H1 (cell line): Measurements from ENCODE around the gene MIPOL1. TPM values are rescaled to one million over a fixed set of nuclear protein-coding genes. Genes with fewer than 3 reads are reported as not detected.

ENCODE experiments used
- CTCF ChIA-PET: fragments of 300-600 bp; sonication (Branson Sonifier 250); formaldehyde crosslinking; loops from one replicate; lab custom pipeline; 2021; ENCODE audit not compliant: partially characterized antibody; lab: Charles Lee
- POLR2A ChIA-PET: fragments of 300-600 bp; sonication (Branson Sonifier 250); formaldehyde crosslinking; loops from one replicate; lab custom pipeline; 2021; ENCODE audit warnings: inconsistent platforms; ENCODE audit not compliant: partially characterized antibody; lab: Charles Lee
- DNase-seq, 2 experiments: peaks; one replicate each; pipeline versions ENCODE4 v3.0.0 to v3.0.0-alpha.2; 2010 to 2022; ENCODE audit warnings: low spot score in 2 of 2, low read depth in 1 of 2, mixed read lengths in 1 of 2
- FAIRE-seq: peaks from 2 replicates; lab custom pipeline; 2011; peaks lifted over from hg19 to GRCh38; lab: Jason Lieb, UNC
- H2AFZ ChIP-seq: 2 replicates; pipeline ENCODE4 v1.8.1; 2012; ENCODE audit warnings: low read length, inconsistent platforms
- H2AK5ac ChIP-seq: 2 replicates; pipeline ENCODE4 v1.6.1; 2013; ENCODE audit warnings: low read depth, low read length
- H2BK120ac ChIP-seq: replicated peaks from 2 replicates; pipeline ENCODE3; 2013; ENCODE audit warnings: low read depth, low read length, inconsistent platforms
- H2BK12ac ChIP-seq: 2 replicates; pipeline ENCODE4 v1.6.1; 2013; ENCODE audit warnings: low read depth, low read length
- H2BK15ac ChIP-seq: 2 replicates; pipeline ENCODE4 v1.6.1; 2013; ENCODE audit warnings: low read length
- H2BK20ac ChIP-seq: 2 replicates; pipeline ENCODE4 v1.6.1; 2013; ENCODE audit warnings: low read length
- H2BK5ac ChIP-seq: 2 replicates; pipeline ENCODE4 v1.6.1; 2013; ENCODE audit warnings: low read depth, low read length
- H3K14ac ChIP-seq: 2 replicates; pipeline ENCODE4 v1.6.1; 2013; ENCODE audit warnings: inconsistent platforms; ENCODE audit not compliant: insufficient read length
- H3K18ac ChIP-seq: 2 replicates; pipeline ENCODE4 v1.6.1; 2013; ENCODE audit warnings: low read length; ENCODE audit errors: extremely low read depth
- H3K23ac ChIP-seq: 2 replicates; pipeline ENCODE4 v1.6.1; 2013; ENCODE audit warnings: inconsistent platforms; ENCODE audit not compliant: insufficient read length
- H3K23me2 ChIP-seq: 2 replicates; pipeline ENCODE4 v1.6.1; 2013; ENCODE audit warnings: low read depth, low read length
- H3K27ac ChIP-seq: 2 replicates; pipeline ENCODE4 v1.6.1; 2011; ENCODE audit warnings: low read depth, low read length, inconsistent platforms
- H3K27me3 ChIP-seq, 4 experiments: replicated peaks in 1 of 4; 1 replicate in 1 of 4; 2 replicates in 3 of 4; pipeline versions ENCODE4 v1.6.1 to v1.8.1; 2011 to 2013; ENCODE audit warnings: low read length in 3 of 4, mild to moderate bottlenecking in 3 of 4, inconsistent platforms in 2 of 4, mixed read lengths in 2 of 4, moderate library complexity in 1 of 4; ENCODE audit not compliant: control insufficient read depth in 3 of 4, insufficient read depth in 3 of 4; ENCODE audit errors: extremely low read depth in 1 of 4
- H3K36me3 ChIP-seq, 4 experiments: 2 replicates each; pipeline versions ENCODE4 v1.6.1 to v1.8.1; 2011 to 2013; ENCODE audit warnings: mild to moderate bottlenecking in 4 of 4, low read length in 3 of 4, moderate library complexity in 2 of 4, control low read depth in 1 of 4, inconsistent platforms in 1 of 4; ENCODE audit not compliant: insufficient read depth in 4 of 4, control insufficient read depth in 2 of 4
- H3K4ac ChIP-seq: replicated peaks from 2 replicates; pipeline ENCODE3; 2013; ENCODE audit warnings: low read length, low read depth, mixed read lengths, inconsistent platforms; ENCODE audit not compliant: insufficient read length
- H3K4me1 ChIP-seq, 4 experiments: replicated peaks in 1 of 4; 1 replicate in 1 of 4; 2 replicates in 3 of 4; pipeline versions ENCODE4 v1.6.1 to v1.8.1; 2011 to 2013; ENCODE audit warnings: low read length in 3 of 4, inconsistent platforms in 2 of 4, mixed read lengths in 1 of 4; ENCODE audit not compliant: insufficient read depth in 4 of 4, control insufficient read depth in 3 of 4
- H3K4me2 ChIP-seq, 2 experiments: 2 replicates each; pipeline versions ENCODE4 v1.6.1 to v1.8.1; 2011 to 2013; ENCODE audit warnings: low read depth in 2 of 2, low read length in 2 of 2, control low read depth in 1 of 2, inconsistent platforms in 1 of 2, mild to moderate bottlenecking in 1 of 2; ENCODE audit not compliant: insufficient read depth in 1 of 2
- H3K4me3 ChIP-seq, 4 experiments: fragments of 200-600, 300-600 bp in 1 of 4; sonication (generic), shearing (Covaris generic), sonication (Bioruptor Twin) in 1 of 4; 2 replicates each; pipeline versions ENCODE4 v1.5.1 to v1.8.1; 2011 to 2016; ENCODE audit warnings: low read length in 4 of 4, low read depth in 3 of 4, control low read depth in 2 of 4, inconsistent platforms in 2 of 4, mild to moderate bottlenecking in 2 of 4, mixed read lengths in 1 of 4, moderate library complexity in 1 of 4; ENCODE audit not compliant: insufficient read depth in 2 of 4; ENCODE audit errors: extremely low read depth in 1 of 4
- H3K56ac ChIP-seq: replicated peaks from 2 replicates; pipeline ENCODE3; 2013; ENCODE audit warnings: low read depth, mild to moderate bottlenecking, mixed read lengths, low read length, inconsistent platforms; ENCODE audit not compliant: insufficient read length
- H3K79me1 ChIP-seq: 2 replicates; pipeline ENCODE4 v1.6.1; 2013; ENCODE audit warnings: low read depth, low read length, control low read depth
- H3K79me2 ChIP-seq, 2 experiments: 2 replicates each; pipeline versions ENCODE4 v1.6.1 to v1.8.1; 2012 to 2013; ENCODE audit warnings: low read length in 2 of 2, mild to moderate bottlenecking in 2 of 2, inconsistent platforms in 1 of 2; ENCODE audit not compliant: insufficient read depth in 2 of 2, control insufficient read depth in 1 of 2
- H3K9ac ChIP-seq, 4 experiments: replicated peaks in 1 of 4; 1 replicate in 1 of 4; 2 replicates in 3 of 4; pipeline versions ENCODE4 v1.6.1 to v1.8.1; 2011 to 2013; ENCODE audit warnings: low read depth in 3 of 4, low read length in 3 of 4, control low read depth in 2 of 4, mild to moderate bottlenecking in 2 of 4, moderate library complexity in 2 of 4, inconsistent platforms in 1 of 4; ENCODE audit errors: extremely low read depth in 1 of 4
- H3K9me3 ChIP-seq, 2 experiments: 2 replicates each; pipeline versions ENCODE4 v1.6.1 to v1.8.1; 2012 to 2013; ENCODE audit warnings: mild to moderate bottlenecking in 2 of 2, moderate library complexity in 2 of 2, control low read depth in 1 of 2, inconsistent platforms in 1 of 2, low read depth in 1 of 2, low read length in 1 of 2, mixed read lengths in 1 of 2; ENCODE audit not compliant: insufficient read depth in 2 of 2
- H4K20me1 ChIP-seq, 2 experiments: replicated peaks in 1 of 2; 2 replicates each; pipeline versions ENCODE3 to v1.8.1; 2011 to 2013; ENCODE audit warnings: inconsistent platforms in 2 of 2, low read length in 2 of 2, mild to moderate bottlenecking in 1 of 2; ENCODE audit not compliant: insufficient read depth in 2 of 2, control insufficient read depth in 1 of 2
- H4K5ac ChIP-seq: 2 replicates; pipeline ENCODE4 v1.6.1; 2013; ENCODE audit warnings: low read length, low read depth, mixed read lengths, inconsistent platforms; ENCODE audit not compliant: insufficient read length
- H4K8ac ChIP-seq: 2 replicates; pipeline ENCODE4 v1.8.0; 2013; ENCODE audit warnings: mild to moderate bottlenecking, moderate library complexity, low read length, inconsistent platforms; ENCODE audit not compliant: insufficient read depth; ENCODE audit errors: extremely low read depth
- H4K91ac ChIP-seq: replicated peaks from 2 replicates; pipeline ENCODE3; 2013; ENCODE audit warnings: low read length, mixed read lengths, inconsistent platforms; ENCODE audit not compliant: insufficient read length
- CHD1 ChIP-seq: IDR thresholded peaks from 2 replicates; pipeline ENCODE4 v1.6.1; 2012; ENCODE audit warnings: low read depth, low read length, improper control_type of control experiment
- CTBP2 ChIP-seq: IDR thresholded peaks from 2 replicates; pipeline ENCODE4 v1.7.0; 2011; ENCODE audit warnings: borderline replicate concordance, mild to moderate bottlenecking, moderate library complexity, mixed read lengths, low read length; ENCODE audit not compliant: insufficient read depth, insufficient read length
- FOSL1 ChIP-seq: IDR thresholded peaks from 2 replicates; pipeline ENCODE4 v1.6.1; 2011; ENCODE audit warnings: mild to moderate bottlenecking, low read depth, low read length, moderate library complexity; ENCODE audit not compliant: insufficient read depth
- HDAC6 ChIP-seq: IDR thresholded peaks from one replicate; pipeline ENCODE4 v1.7.1; 2012; ENCODE audit warnings: low read depth, mild to moderate bottlenecking, inconsistent platforms, low read length, moderate library complexity
- KDM1A ChIP-seq: fragments of 200-600, 300-600 bp; sonication (generic); IDR thresholded peaks from 2 replicates; pipeline ENCODE4 v1.7.1; 2016; ENCODE audit warnings: mild to moderate bottlenecking, low read length, borderline replicate concordance
- RFX5 ChIP-seq: IDR thresholded peaks from 2 replicates; pipeline ENCODE4 v1.6.1; 2011; ENCODE audit warnings: low read depth, low read length, improper control_type of control experiment, borderline replicate concordance
- RNF2 ChIP-seq: fragments of 200-900, 300-1000 bp; sonication (generic); IDR thresholded peaks from 2 replicates; pipeline ENCODE4 v1.7.1; 2016; ENCODE audit warnings: borderline replicate concordance, low read depth, mild to moderate bottlenecking, antibody characterized with exemption, low read length; ENCODE audit not compliant: poor library complexity, severe bottlenecking; ENCODE audit errors: missing control alignments
- SIN3A ChIP-seq, 2 experiments: IDR thresholded peaks in 1 of 2; conservative IDR thresholded peaks in 1 of 2; 2 replicates each; pipeline ENCODE4 v1.6.1; 2011 to 2012; ENCODE audit warnings: low read length in 2 of 2, improper control_type of control experiment in 1 of 2, low read depth in 1 of 2, mild to moderate bottlenecking in 1 of 2
- SRF ChIP-seq: IDR thresholded peaks from 2 replicates; pipeline ENCODE4 v1.6.1; 2011; ENCODE audit warnings: mild to moderate bottlenecking, low read depth, low read length, moderate library complexity
- TAF1 ChIP-seq: IDR thresholded peaks from 2 replicates; pipeline ENCODE4 v1.6.1; 2011; ENCODE audit warnings: mild to moderate bottlenecking, low read depth, low read length
- WGBS, 2 experiments: shearing (Covaris generic) in 1 of 2; methylation state at CpG; one replicate each; pipeline versions ENCODE4 v1.1.6 to v1.1.7; 2013 to 2015; ENCODE audit warnings: low lambda C conversion rate in 2 of 2, mixed read lengths in 2 of 2, inconsistent platforms in 1 of 2, low coverage in 1 of 2, missing lambda C conversion rate in 1 of 2; ENCODE audit not compliant: insufficient replicate concordance in 2 of 2, insufficient coverage in 1 of 2, insufficient read length in 1 of 2; ENCODE audit errors: extremely low coverage in 1 of 2, missing lambda C conversion rate in 1 of 2; 5-methylcytosine and 5-hydroxymethylcytosine counted together
- polyA plus RNA-seq, 7 experiments: library from polyadenylated mRNA; depleted of rRNA in 3 of 7; stranded (reverse) in 5 of 7; unstranded in 2 of 7; fragments of >200 nt in 5 of 7; fragments of 200-250 nt in 2 of 7; gene quantifications; 1 replicate in 5 of 7; 2 replicates in 1 of 7; 4 replicates in 1 of 7; pipeline versions ENCODE4 v1.2.1 to v1.2.3, GENCODE V29; 2011 to 2013; ENCODE audit warnings: missing spikeins in 2 of 7, mixed read lengths in 2 of 7
- total RNA-seq: library from RNA; stranded (reverse); fragmentation: NEBNext Ultra II Directional; extraction: Animal tissue kit (Norgen Biotek cat#: 25700); gene quantifications from 2 replicates; pipeline ENCODE4 v1.2.1, GENCODE V29; 2021
- TF ChIP-seq, protein P1 (sequence below): IDR thresholded peaks from 2 replicates; pipeline ENCODE4 v1.6.1; 2011; ENCODE audit warnings: low read length, improper control_type of control experiment
- TF ChIP-seq, protein P2 (sequence below): IDR thresholded peaks from 2 replicates; pipeline ENCODE4 v1.6.1; 2011; ENCODE audit warnings: low read depth, mild to moderate bottlenecking, low read length; ENCODE audit not compliant: insufficient read depth

The MIPOL1 gene
- total and polyA plus RNA-seq, 2 of the 8 experiments (the other 6 are each of a cell fraction or from before 2014, with no cell fraction given), result 2.8 to 23.9 TPM

DNA sequence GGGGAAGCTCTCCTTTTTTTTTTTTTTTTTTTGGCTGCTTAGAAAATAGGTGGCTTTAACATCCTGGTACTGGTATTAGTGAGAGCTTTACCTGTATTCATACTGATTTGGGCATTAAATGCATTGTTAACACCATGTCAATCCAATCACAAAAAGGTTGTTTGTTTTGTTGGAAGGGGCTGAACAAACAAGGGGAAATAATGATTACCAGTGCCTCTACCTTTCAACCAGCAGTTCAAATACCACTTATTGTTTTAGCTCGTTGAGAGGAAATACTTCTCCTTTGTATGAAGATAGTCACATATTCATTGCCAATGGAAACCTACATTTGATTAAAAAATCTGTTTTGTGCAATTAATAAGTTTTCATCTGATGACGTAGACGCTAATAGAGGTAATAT lies 72.9 kb downstream of the MIPOL1 start:
- Histone ChIP-seq H3K23me2 (no peaks in the 10 kb centered on the region), H3K56ac (no peak overlapping the region), H3K4me3 (no peak overlapping the region), H2BK15ac (no peak overlapping the region), H2BK5ac (no peak overlapping the region), H3K23ac (no peak overlapping the region), H2AFZ (no peak overlapping the region), H3K4ac (no peak overlapping the region), H3K79me1 (no peaks in the 10 kb centered on the region), H3K18ac (no peak overlapping the region), H4K20me1 (no peaks in the 10 kb centered on the region), H2AK5ac (no peak overlapping the region), H3K4me2 (no peak overlapping the region), H2BK20ac (no peak overlapping the region), H3K36me3 (no peaks in the 10 kb centered on the region), H3K4me1 (no peaks in the 10 kb centered on the region), H3K14ac (no peak overlapping the region), H3K79me2 (no peaks in the 10 kb centered on the region), H4K5ac (no peak overlapping the region), H2BK120ac (no peak overlapping the region), H2BK12ac (no peak overlapping the region), H3K27me3 (no peaks in the 10 kb centered on the region), H4K91ac (no peak overlapping the region), H3K27ac (no peak overlapping the region), H3K9me3 (no peaks in the 10 kb centered on the region), H4K8ac (no peak overlapping the region), H3K9ac (no peak overlapping the region)
- 87% methylated on average over 3 of the region's 3 CpGs; no CpG with 5 or more reads in 1 of the 2 experiments for WGBS, 2 experiments
- FAIRE-seq, result no peak
- TF ChIP-seq FOSL1 (no peak), CHD1 (no peak), RNF2 (no peak), RFX5 (no peak), KDM1A (no peak), CTBP2 (no peak), SIN3A (conservative IDR thresholded peaks at IDR 0.05 in 1 of 2, IDR thresholded peaks at IDR 0.05 in 1 of 2; ENCODE audit: low read depth in 1 of 2, low read length in 2 of 2) (no peak), HDAC6 (no peak), SRF (no peak), TAF1 (no peak)
- TF ChIP-seq, protein P1, sequence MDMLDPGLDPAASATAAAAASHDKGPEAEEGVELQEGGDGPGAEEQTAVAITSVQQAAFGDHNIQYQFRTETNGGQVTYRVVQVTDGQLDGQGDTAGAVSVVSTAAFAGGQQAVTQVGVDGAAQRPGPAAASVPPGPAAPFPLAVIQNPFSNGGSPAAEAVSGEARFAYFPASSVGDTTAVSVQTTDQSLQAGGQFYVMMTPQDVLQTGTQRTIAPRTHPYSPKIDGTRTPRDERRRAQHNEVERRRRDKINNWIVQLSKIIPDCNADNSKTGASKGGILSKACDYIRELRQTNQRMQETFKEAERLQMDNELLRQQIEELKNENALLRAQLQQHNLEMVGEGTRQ, result no peak
- TF ChIP-seq, protein P2, sequence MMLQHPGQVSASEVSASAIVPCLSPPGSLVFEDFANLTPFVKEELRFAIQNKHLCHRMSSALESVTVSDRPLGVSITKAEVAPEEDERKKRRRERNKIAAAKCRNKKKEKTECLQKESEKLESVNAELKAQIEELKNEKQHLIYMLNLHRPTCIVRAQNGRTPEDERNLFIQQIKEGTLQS, result no peak
- DNase-seq, result no peak
- ChIA-PET CTCF (no interaction called here), POLR2A (no interaction called here)
